ENCODE data around the gene CLNK.

DNA sequence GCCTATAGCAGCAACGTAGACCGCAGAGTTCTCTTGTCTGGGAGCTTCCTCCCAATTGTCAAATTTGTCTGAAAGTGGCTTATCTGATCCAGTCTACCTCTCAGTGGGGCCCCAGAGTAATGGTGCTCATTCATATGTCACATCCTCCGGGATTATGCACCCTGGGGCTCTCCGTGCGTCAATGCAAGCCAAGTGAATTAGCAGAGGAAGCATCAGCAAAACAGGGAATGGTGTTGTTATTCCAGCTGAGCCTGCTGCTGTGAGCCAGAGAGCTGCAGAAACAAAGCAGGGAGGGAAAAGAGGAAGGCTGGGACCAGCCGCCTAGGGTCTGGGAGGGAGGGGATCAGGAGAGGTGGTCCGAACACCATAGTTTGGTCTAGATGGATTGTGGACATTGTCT lies 95.2 kb downstream of the CLNK start:
- TF ChIP-seq, protein P1, sequence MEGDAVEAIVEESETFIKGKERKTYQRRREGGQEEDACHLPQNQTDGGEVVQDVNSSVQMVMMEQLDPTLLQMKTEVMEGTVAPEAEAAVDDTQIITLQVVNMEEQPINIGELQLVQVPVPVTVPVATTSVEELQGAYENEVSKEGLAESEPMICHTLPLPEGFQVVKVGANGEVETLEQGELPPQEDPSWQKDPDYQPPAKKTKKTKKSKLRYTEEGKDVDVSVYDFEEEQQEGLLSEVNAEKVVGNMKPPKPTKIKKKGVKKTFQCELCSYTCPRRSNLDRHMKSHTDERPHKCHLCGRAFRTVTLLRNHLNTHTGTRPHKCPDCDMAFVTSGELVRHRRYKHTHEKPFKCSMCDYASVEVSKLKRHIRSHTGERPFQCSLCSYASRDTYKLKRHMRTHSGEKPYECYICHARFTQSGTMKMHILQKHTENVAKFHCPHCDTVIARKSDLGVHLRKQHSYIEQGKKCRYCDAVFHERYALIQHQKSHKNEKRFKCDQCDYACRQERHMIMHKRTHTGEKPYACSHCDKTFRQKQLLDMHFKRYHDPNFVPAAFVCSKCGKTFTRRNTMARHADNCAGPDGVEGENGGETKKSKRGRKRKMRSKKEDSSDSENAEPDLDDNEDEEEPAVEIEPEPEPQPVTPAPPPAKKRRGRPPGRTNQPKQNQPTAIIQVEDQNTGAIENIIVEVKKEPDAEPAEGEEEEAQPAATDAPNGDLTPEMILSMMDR (IDR thresholded peaks at IDR 0.05): no peak
- no peak for TF ChIP-seq EZH2 (IDR thresholded peaks at IDR 0.05; ENCODE audit: borderline replicate concordance, insufficient read depth, low read depth, low read length, poor library complexity, severe bottlenecking)

Data from B cell (primary cell).